T-cell (primary cell): Measurements from ENCODE around the gene PPARGC1A. TPM values are rescaled to one million over a fixed set of nuclear protein-coding genes. Genes with fewer than 3 reads are reported as not detected.

ENCODE experiments used
- ATAC-seq, 4 experiments: fragments of 200-7000 bp in 3 of 4; fragments of 150-1000 bp in 1 of 4; cut with Tn5 transposase; replicated peaks in 1 of 4; 1 replicate in 3 of 4; 2 replicates in 1 of 4; pipeline ENCODE4 v1.10.0; 2021; ENCODE audit warnings: moderate library complexity in 3 of 4, mild to moderate bottlenecking in 2 of 4, moderate number of reproducible peaks in 1 of 4
- CTCF ChIA-PET, 2 donors: fragments of 300-600 bp; sonication (Branson Sonifier 250); formaldehyde crosslinking; loops; one replicate each; lab custom pipeline; 2022; ENCODE audit warnings: antibody characterized with exemption in 2 of 2; lab: Charles Lee
- POLR2A ChIA-PET, 2 donors: fragments of 300-600 bp; sonication (Branson Sonifier 250); formaldehyde crosslinking; loops; one replicate each; lab custom pipeline; 2022; ENCODE audit warnings: antibody characterized with exemption in 2 of 2; lab: Charles Lee
- DNase-seq, 35 experiments: peaks; one replicate each; pipeline versions ENCODE4 v3.0.0 to v3.0.0-alpha.2; 2013 to 2023
- H3K27ac ChIP-seq: one replicate; pipeline ENCODE4 v1.5.1; 2013; ENCODE audit warnings: low read length
- H3K27me3 ChIP-seq, 2 experiments: replicated peaks in 1 of 2; 1 replicate in 1 of 2; 2 replicates in 1 of 2; pipeline versions ENCODE4 v1.6.1 to v1.7.0; 2013; ENCODE audit warnings: low read length in 1 of 2, mixed read lengths in 1 of 2; ENCODE audit not compliant: control insufficient read depth in 2 of 2, insufficient read depth in 2 of 2; ENCODE audit errors: extremely low read depth in 1 of 2
- H3K36me3 ChIP-seq, 2 donors: 1 replicate in 1 of 2; 2 replicates in 1 of 2; pipeline versions ENCODE4 v1.6.1 to v1.7.0; 2013; ENCODE audit warnings: low read length in 1 of 2; ENCODE audit not compliant: control insufficient read depth in 2 of 2, insufficient read depth in 1 of 2; ENCODE audit errors: extremely low read depth in 1 of 2
- H3K4me1 ChIP-seq, 2 experiments: 1 replicate in 1 of 2; 2 replicates in 1 of 2; pipeline versions ENCODE4 v1.6.1 to v1.7.0; 2013; ENCODE audit warnings: low read length in 2 of 2, mixed read lengths in 1 of 2; ENCODE audit not compliant: insufficient read depth in 2 of 2, control insufficient read depth in 1 of 2; ENCODE audit errors: extremely low read depth in 1 of 2
- H3K4me3 ChIP-seq, 2 donors: 1 replicate in 1 of 2; 2 replicates in 1 of 2; pipeline versions ENCODE4 v1.5.1 to v1.7.0; 2013; ENCODE audit warnings: mild to moderate bottlenecking in 2 of 2, low read length in 1 of 2, moderate library complexity in 1 of 2; ENCODE audit not compliant: control insufficient read depth in 1 of 2; ENCODE audit errors: extremely low read depth in 1 of 2
- H3K9me3 ChIP-seq: 2 replicates; pipeline ENCODE4 v1.7.0; 2013
- H3K27ac Mint-ChIP-seq, 2 donors: one replicate each; pipeline ENCODE4 v1.8.0; 2020 to 2021; ENCODE audit warnings: mild to moderate bottlenecking in 2 of 2, mixed read lengths in 2 of 2
- H3K27me3 Mint-ChIP-seq, 2 donors: one replicate each; pipeline ENCODE4 v1.8.0; 2021 to 2022; ENCODE audit warnings: mixed read lengths in 2 of 2
- H3K36me3 Mint-ChIP-seq: one replicate; pipeline ENCODE4 v1.8.0; 2021; ENCODE audit warnings: mixed read lengths
- H3K4me1 Mint-ChIP-seq, 3 donors: one replicate each; pipeline ENCODE4 v1.8.0; 2020 to 2022; ENCODE audit warnings: mixed read lengths in 3 of 3, mild to moderate bottlenecking in 1 of 3
- H3K4me3 Mint-ChIP-seq, 3 donors: one replicate each; pipeline ENCODE4 v1.8.0; 2020 to 2022; ENCODE audit warnings: mild to moderate bottlenecking in 3 of 3, mixed read lengths in 3 of 3, moderate library complexity in 3 of 3
- H3K9me3 Mint-ChIP-seq, 3 donors: one replicate each; pipeline ENCODE4 v1.8.0; 2020 to 2022; ENCODE audit warnings: mixed read lengths in 3 of 3
- WGBS: methylation state at CpG from one replicate; pipeline ENCODE4 v1.1.5; 2013; ENCODE audit warnings: missing lambda C conversion rate; ENCODE audit not compliant: insufficient coverage; 5-methylcytosine and 5-hydroxymethylcytosine counted together
- total RNA-seq, 35 experiments: library from RNA in 6 of 35; stranded (reverse) in 6 of 35; fragments of 120-200 nt in 1 of 35; gene quantifications; one replicate each; pipeline versions ENCODE4 v1.2.1 to v1.2.4 and lab custom pipeline; 2013 to 2026

PPARGC1A gene
- total RNA-seq, 5 donors from 2014 or later (not counting 1 experiment from before 2014, with no cell fraction given), result not detected

- DNase-seq (no peak), ATAC-seq (no peak)
- Histone ChIP-seq H3K9me3 (no peaks in the 10 kb centered on the region), H3K4me3 (no peak overlapping the region), H3K27me3 (no peaks in the 10 kb centered on the region), H3K4me1 (no peaks in the 10 kb centered on the region), H3K36me3 (no peaks in the 10 kb centered on the region), H3K27ac (no peak overlapping the region)
- H3K36me3 Mint-ChIP-seq, result no peaks in the 10 kb centered on the region
- WGBS, result 100% methylated on average over 1 of the region's 2 CpGs
- ChIA-PET CTCF (no interaction called here), POLR2A (no interaction called here)
- no peaks in the 10 kb centered on the region for H3K4me1 Mint-ChIP-seq
- H3K27me3 Mint-ChIP-seq, result no peaks in the 10 kb centered on the region
- H3K27ac Mint-ChIP-seq, result no peak overlapping the region
- no peak overlapping the region for H3K4me3 Mint-ChIP-seq
- peaks cover 0 to 11% (median 3%) of the 10 kb centered on the region in 3 donors for H3K9me3 Mint-ChIP-seq
These were observed 78.7 kb downstream of the PPARGC1A start for GRCh38 chr4:23811161-23811560.

GRCh38 chr4:23805450-23805851 is 84.4 kb downstream of the PPARGC1A start:
- ChIA-PET CTCF (no interaction called here), POLR2A (no interaction called here)
- H3K27ac ChIP-seq, result no peak overlapping the region
- Mint-ChIP-seq H3K36me3 (no peaks in the 10 kb centered on the region), H3K4me1 (no peaks in the 10 kb centered on the region), H3K27me3 (no peaks in the 10 kb centered on the region), H3K27ac (no peak overlapping the region), H3K9me3 (peaks cover 0 to 7% (median 3%) of the 10 kb centered on the region in 3 donors), H3K4me3 (no peak overlapping the region)
- 94% methylated on average over 3 of the region's 5 CpGs for WGBS
- no peaks in the 10 kb centered on the region for H3K36me3 ChIP-seq
- no peak for ATAC-seq
- no peaks in the 10 kb centered on the region for H3K4me1 ChIP-seq
- no peak for DNase-seq
- H3K4me3 ChIP-seq, result no peak overlapping the region
- no peaks in the 10 kb centered on the region for H3K27me3 ChIP-seq
- H3K9me3 ChIP-seq, result no peaks in the 10 kb centered on the region

GRCh38 chr4:23789762-23790161 is 100.1 kb downstream of the PPARGC1A start:
- ChIA-PET POLR2A (no interaction called here), CTCF (no interaction called here)
- no peaks in the 10 kb centered on the region for H3K36me3 Mint-ChIP-seq
- Histone ChIP-seq H3K36me3 (no peaks in the 10 kb centered on the region), H3K27ac (no peak overlapping the region), H3K4me1 (no peaks in the 10 kb centered on the region), H3K9me3 (no peaks in the 10 kb centered on the region), H3K4me3 (no peak overlapping the region), H3K27me3 (no peaks in the 10 kb centered on the region)
- no peaks in the 10 kb centered on the region for H3K4me1 Mint-ChIP-seq
- peaks cover 3 to 12% (median 5%) of the 10 kb centered on the region in 3 donors for H3K9me3 Mint-ChIP-seq
- no peak for DNase-seq
- H3K4me3 Mint-ChIP-seq, result no peak overlapping the region
- H3K27me3 Mint-ChIP-seq, result no peaks in the 10 kb centered on the region
- 83% methylated on average over 1 of the region's 5 CpGs for WGBS
- no peak for ATAC-seq
- H3K27ac Mint-ChIP-seq, result no peak overlapping the region

GRCh38 chr4:23788460-23788859 is 101.4 kb downstream of the PPARGC1A start:
- Mint-ChIP-seq H3K9me3 (peaks cover 4 to 13% (median 7%) of the 10 kb centered on the region in 3 donors), H3K36me3 (no peaks in the 10 kb centered on the region), H3K27me3 (no peaks in the 10 kb centered on the region), H3K4me1 (no peaks in the 10 kb centered on the region), H3K27ac (no peak overlapping the region), H3K4me3 (no peak overlapping the region)
- no peaks in the 10 kb centered on the region for H3K36me3 ChIP-seq
- DNase-seq (no peak), ATAC-seq (no peak)
- CTCF ChIA-PET, result no interaction called here
- H3K27me3 ChIP-seq, result no peaks in the 10 kb centered on the region
- H3K4me1 ChIP-seq, result no peaks in the 10 kb centered on the region
- H3K9me3 ChIP-seq, result no peaks in the 10 kb centered on the region
- WGBS, result 0% methylated on average over 1 of the region's 5 CpGs
- H3K27ac ChIP-seq, result no peak overlapping the region
- H3K4me3 ChIP-seq, result no peak overlapping the region
- POLR2A ChIA-PET, result no interaction called here

- POLR2A ChIA-PET, result interaction anchor here in 1 of 2 donors (0.6 kb wide), 1 partner anchor 1644 kb away, joined by 4 read pairs; no protein-coding TSS in a partner anchor
- Histone ChIP-seq H3K4me3 (no peak overlapping the region), H3K4me1 (no peaks in the 10 kb centered on the region), H3K9me3 (no peaks in the 10 kb centered on the region), H3K27ac (no peak overlapping the region), H3K27me3 (no peaks in the 10 kb centered on the region), H3K36me3 (no peaks in the 10 kb centered on the region)
- Mint-ChIP-seq H3K27me3 (no peaks in the 10 kb centered on the region), H3K27ac (no peak overlapping the region), H3K36me3 (no peaks in the 10 kb centered on the region), H3K9me3 (peaks cover 5 to 16% (median 11%) of the 10 kb centered on the region in 3 donors), H3K4me3 (no peak overlapping the region), H3K4me1 (no peaks in the 10 kb centered on the region)
- ATAC-seq, result no peak
- WGBS, result 83% methylated on average over 2 of the region's 3 CpGs
- DNase-seq, result no peak
- CTCF ChIA-PET, result interaction anchor here in 1 of 2 donors (1.1 kb wide), 1 partner anchor 9 kb away, joined by 3 read pairs; no protein-coding TSS in a partner anchor
These were observed 101.8 kb downstream of the PPARGC1A start for GRCh38 chr4:23788027-23788426.

GRCh38 chr4:23782778-23783437 is 106.9 kb downstream of the PPARGC1A start:
- ATAC-seq (no peak), DNase-seq (no peak)
- H3K27me3 ChIP-seq, result no peaks in the 10 kb centered on the region
- CTCF ChIA-PET, result no interaction called here
- H3K27ac ChIP-seq, result no peak overlapping the region
- Mint-ChIP-seq H3K4me1 (no peaks in the 10 kb centered on the region), H3K27ac (no peak overlapping the region), H3K36me3 (no peaks in the 10 kb centered on the region), H3K4me3 (no peak overlapping the region), H3K9me3 (peaks cover 8 to 27% (median 9%) of the 10 kb centered on the region in 3 donors), H3K27me3 (no peaks in the 10 kb centered on the region)
- POLR2A ChIA-PET, result no interaction called here
- no peaks in the 10 kb centered on the region for H3K4me1 ChIP-seq
- no peaks in the 10 kb centered on the region for H3K36me3 ChIP-seq
- H3K9me3 ChIP-seq, result no peaks in the 10 kb centered on the region
- WGBS, result 63% methylated on average over 2 of the region's 6 CpGs
- no peak overlapping the region for H3K4me3 ChIP-seq
